ENCODE data around the gene ZNF232.
"Not testable (repeated sequence)": the region's sequence is repeated elsewhere in the genome, so short reads cannot be mapped to it uniquely, and the experiment has no call there.

The ZNF232 gene

GRCh38 chr17:5129770-5130169 is 18.1 kb upstream of the ZNF232 start:
- DNase-seq, result not testable (repeated sequence)

- no peak for DNase-seq
These were observed 17.3 kb upstream of the ZNF232 start for GRCh38 chr17:5128905-5129535.

GRCh38 chr17:5128387-5128786 is 16.7 kb upstream of the ZNF232 start:
- DNase-seq, result not testable (repeated sequence)

- DNase-seq, result no peak
These were observed 16.2 kb upstream of the ZNF232 start for GRCh38 chr17:5127910-5128309.

GRCh38 chr17:5126719-5127488 is 15.2 kb upstream of the ZNF232 start:
- DNase-seq, result no peak

- not testable (repeated sequence) for DNase-seq
These were observed 13.2 kb upstream of the ZNF232 start for GRCh38 chr17:5124896-5125295.

- DNase-seq, result not testable (repeated sequence)
These were observed 12.6 kb upstream of the ZNF232 start for GRCh38 chr17:5124125-5124760.

GRCh38 chr17:5123343-5124124 is 11.9 kb upstream of the ZNF232 start:
- DNase-seq, result no peak

- peak in 1 of 2 experiments; percentile 44 for DNase-seq
These were observed 11.1 kb upstream of the ZNF232 start for GRCh38 chr17:5122586-5123342.

- DNase-seq, result not testable (repeated sequence)
These were observed 10.4 kb upstream of the ZNF232 start for GRCh38 chr17:5122056-5122455.

- DNase-seq, result no peak
These were observed 9.6 kb upstream of the ZNF232 start for GRCh38 chr17:5121186-5121841.

- not testable (repeated sequence) for DNase-seq
These were observed 8.9 kb upstream of the ZNF232 start for GRCh38 chr17:5120436-5121185.

- DNase-seq, result no peak
These were observed 8.4 kb upstream of the ZNF232 start for GRCh38 chr17:5120036-5120435.

- DNase-seq, result no peak
These were observed 6.5 kb upstream of the ZNF232 start for GRCh38 chr17:5118219-5118618.

GRCh38 chr17:5115673-5116651 is 4.3 kb upstream of the ZNF232 start, which contains the start of gene USP6:
TSS of gene USP6 (plus strand) at chr17:5116032. CDS start at chr17:5130368, 14,336 bp downstream.
- DNase-seq, result peak; percentile 69 to 73

- no peak for DNase-seq
These were observed 862 bp downstream of the ZNF232 start for GRCh38 chr17:5110816-5111215.

GRCh38 chr17:5100832-5101231 is 10.8 kb downstream of the ZNF232 start:
- DNase-seq, result no peak

GRCh38 chr17:5099271-5099670 is 12.4 kb downstream of the ZNF232 start:
- DNase-seq, result no peak

- DNase-seq, result peak; percentile 76 to 90
These were observed 14.4 kb downstream of the ZNF232 start for GRCh38 chr17:5097101-5097834.
